Neural cell (in vitro differentiated cells): ENCODE measurements around the gene BTBD1. TPM values are rescaled to one million over a fixed set of nuclear protein-coding genes. Genes with fewer than 3 reads are reported as not detected.
A peak's percentile ranks its signal among the peaks of the same experiment; 100 is the strongest.

Source experiments
- H2AFZ ChIP-seq: fragments of 200-600, 300-800 bp; sonication (generic), shearing (Covaris generic); 2 replicates; pipeline ENCODE4 v1.6.0; 2014; ENCODE audit warnings: low read depth, mild to moderate bottlenecking, antibody characterized with exemption, low read length, moderate library complexity
- H3F3A ChIP-seq: fragments of 200-600 bp; shearing (Covaris generic); 2 replicates; pipeline ENCODE4 v1.6.1; 2016; ENCODE audit warnings: mild to moderate bottlenecking, moderate library complexity, mixed read lengths, antibody characterized with exemption, low read length; ENCODE audit not compliant: insufficient read depth, poor library complexity, severe bottlenecking
- H3K27ac ChIP-seq: fragments of 200-600, 300-800 bp; sonication (generic), shearing (Covaris generic); 2 replicates; pipeline ENCODE4 v1.5.1; 2014; ENCODE audit warnings: mild to moderate bottlenecking, low read length, moderate library complexity
- H3K27me3 ChIP-seq: fragments of 300-800, 200-600 bp; sonication (generic), shearing (Covaris generic); 2 replicates; pipeline ENCODE4 v1.6.0; 2014; ENCODE audit warnings: mild to moderate bottlenecking, low read depth, low read length, moderate library complexity; ENCODE audit not compliant: insufficient read depth
- H3K36me3 ChIP-seq: fragments of 300-800, 200-600 bp; sonication (generic), shearing (Covaris generic); 2 replicates; pipeline ENCODE4 v1.5.1; 2014; ENCODE audit warnings: mild to moderate bottlenecking, antibody characterized with exemption, low read length, moderate library complexity; ENCODE audit not compliant: insufficient read depth
- H3K4me2 ChIP-seq: fragments of 300-800, 200-600 bp; sonication (generic), shearing (Covaris generic); 2 replicates; pipeline ENCODE4 v1.6.0; 2014; ENCODE audit warnings: mild to moderate bottlenecking, low read length
- H3K4me3 ChIP-seq: fragments of 300-800, 200-600 bp; sonication (generic), shearing (Covaris generic); 2 replicates; pipeline ENCODE4 v1.5.1; 2014; ENCODE audit warnings: mild to moderate bottlenecking, low read length, moderate library complexity
- H3K79me2 ChIP-seq: fragments of 200-600 bp; shearing (Covaris generic); replicated peaks from 2 replicates; pipeline ENCODE4 v1.6.0; 2014; ENCODE audit warnings: mild to moderate bottlenecking, low read length, moderate library complexity; ENCODE audit not compliant: insufficient read depth
- H3K9ac ChIP-seq: fragments of 300-800, 200-600 bp; sonication (generic), shearing (Covaris generic); 2 replicates; pipeline ENCODE4 v1.6.1; 2016; ENCODE audit warnings: mild to moderate bottlenecking, low read length, mixed read lengths
- H3K9me2 ChIP-seq: fragments of 200-600 bp; shearing (Covaris generic); 2 replicates; pipeline ENCODE4 v1.6.1; 2016; ENCODE audit warnings: mild to moderate bottlenecking, low read length, mixed read lengths; ENCODE audit not compliant: insufficient read depth
- H3K9me3 ChIP-seq: fragments of 200-600, 300-800 bp; sonication (generic), shearing (Covaris generic); 2 replicates; pipeline ENCODE4 v1.6.1; 2016; ENCODE audit warnings: mild to moderate bottlenecking, mixed run types, low read length, moderate library complexity, mixed read lengths
- H4K20me1 ChIP-seq: fragments of 200-600 bp; shearing (Covaris generic); 2 replicates; pipeline ENCODE4 v1.6.1; 2016; ENCODE audit warnings: mild to moderate bottlenecking, mixed run types; ENCODE audit not compliant: insufficient read depth
- CTCF ChIP-seq: fragments of 450-650 bp; IDR thresholded peaks from 2 replicates; pipeline ENCODE4 v1.5.1; 2014; ENCODE audit warnings: antibody characterized with exemption, mild to moderate bottlenecking, moderate library complexity; ENCODE audit not compliant: poor library complexity, severe bottlenecking
- EP300 ChIP-seq: fragments of 450-650 bp; conservative IDR thresholded peaks from 2 replicates; pipeline ENCODE4 v1.6.1; 2014; ENCODE audit warnings: antibody characterized with exemption, mild to moderate bottlenecking, moderate library complexity; ENCODE audit not compliant: poor library complexity, severe bottlenecking
- EZH2 ChIP-seq: fragments of 200-600, 300-800 bp; shearing (Covaris generic), sonication (generic); IDR thresholded peaks from 2 replicates; pipeline ENCODE4 v1.6.1; 2014; ENCODE audit warnings: antibody characterized with exemption, low read length, borderline replicate concordance, mild to moderate bottlenecking; ENCODE audit not compliant: insufficient read depth, poor library complexity, severe bottlenecking
- MXI1 ChIP-seq: fragments of 450-650 bp; conservative IDR thresholded peaks from 2 replicates; pipeline ENCODE4 v1.6.1; 2014; ENCODE audit warnings: antibody characterized with exemption, mild to moderate bottlenecking; ENCODE audit not compliant: poor library complexity, severe bottlenecking
- POLR2AphosphoS5 ChIP-seq: IDR thresholded peaks from 2 replicates; pipeline ENCODE4 v1.6.1; 2012
- RAD21 ChIP-seq: fragments of 450-650 bp; conservative IDR thresholded peaks from 2 replicates; pipeline ENCODE4 v1.6.1; 2014; ENCODE audit warnings: antibody characterized with exemption, mild to moderate bottlenecking, moderate library complexity
- REST ChIP-seq: IDR thresholded peaks from 2 replicates; pipeline ENCODE4 v1.6.1; 2012; ENCODE audit warnings: borderline replicate concordance
- SMC3 ChIP-seq: fragments of 450-650 bp; conservative IDR thresholded peaks from 2 replicates; pipeline ENCODE4 v1.6.1; 2014; ENCODE audit warnings: antibody characterized with exemption, mild to moderate bottlenecking, moderate library complexity; ENCODE audit not compliant: poor library complexity
- TAF1 ChIP-seq: IDR thresholded peaks from 2 replicates; pipeline ENCODE4 v1.6.1; 2012; ENCODE audit warnings: low read depth
- polyA plus RNA-seq: library from polyadenylated mRNA; depleted of rRNA; stranded (reverse); fragments of >200 nt; gene quantifications from 2 replicates; pipeline ENCODE4 v1.2.3, GENCODE V29; 2014

The BTBD1 gene
- polyA plus RNA-seq, 1 donor from 2014 or later = 153 TPM

DNA sequence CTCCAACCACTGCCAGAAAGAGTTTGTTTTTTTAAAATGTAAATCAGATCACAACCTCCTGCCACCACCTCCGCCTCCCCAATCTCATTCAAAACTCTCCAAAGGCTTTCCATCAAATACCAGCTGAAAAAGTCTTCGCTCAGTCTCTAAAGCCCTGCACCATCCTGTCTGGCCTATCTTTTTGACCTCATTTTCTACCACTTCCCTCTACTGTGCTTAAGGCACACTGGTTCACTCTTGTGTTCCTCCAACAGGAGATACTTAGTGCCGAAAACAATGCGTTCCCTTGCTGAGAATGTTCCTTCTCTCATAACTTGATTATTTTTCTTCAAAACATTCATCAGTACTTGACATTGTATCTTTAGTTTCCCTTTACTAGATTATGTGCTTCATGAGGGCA lies 3.5 kb downstream of the BTBD1 start:
- H3K9me3 ChIP-seq = no peaks in the 10 kb centered on the region
- peak overlapping the region; percentile 72 for H3K4me3 ChIP-seq
- no peaks in the 10 kb centered on the region for H3K27me3 ChIP-seq
- H3K9ac ChIP-seq = no peak overlapping the region
- no peak for TF ChIP-seq POLR2AphosphoS5
- TF ChIP-seq REST = no peak
- no peak for TF ChIP-seq MXI1
- no peak for TF ChIP-seq RAD21
- no peak for TF ChIP-seq TAF1
- TF ChIP-seq SMC3 = no peak
- no peak for TF ChIP-seq EP300
- no peak for TF ChIP-seq EZH2
- TF ChIP-seq CTCF = no peak
- no peaks in the 10 kb centered on the region for H3K9me2 ChIP-seq
- no peaks in the 10 kb centered on the region for H4K20me1 ChIP-seq
- H3K79me2 ChIP-seq = peaks cover 59% of the 10 kb centered on the region
- no peaks in the 10 kb centered on the region for H3F3A ChIP-seq
- no peak overlapping the region for H2AFZ ChIP-seq
- H3K4me2 ChIP-seq = peak overlapping the region; percentile 33
- no peak overlapping the region for H3K27ac ChIP-seq
- no peaks in the 10 kb centered on the region for H3K36me3 ChIP-seq

DNA sequence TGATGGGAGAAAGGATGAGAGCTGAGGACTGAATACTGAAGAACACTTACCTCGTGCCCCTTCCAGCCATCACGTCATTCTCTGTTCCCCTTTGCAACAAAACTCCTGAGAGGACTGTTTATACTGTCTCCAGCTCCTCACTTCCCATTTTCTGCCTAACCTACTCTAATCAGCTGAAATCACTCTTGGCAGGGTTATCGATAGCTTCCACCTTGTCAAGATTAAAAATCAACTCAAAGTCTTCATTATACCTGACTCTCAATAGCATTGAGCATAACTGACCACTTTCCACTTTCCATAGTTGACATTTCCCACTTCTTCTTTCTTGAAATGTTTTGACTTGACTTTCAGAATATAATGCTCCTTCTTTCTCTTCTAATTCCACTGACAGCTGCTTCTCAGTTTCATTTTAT lies 4.3 kb downstream of the BTBD1 start:
- Histone ChIP-seq H3K36me3 (no peaks in the 10 kb centered on the region), H3K27me3 (no peaks in the 10 kb centered on the region), H4K20me1 (no peaks in the 10 kb centered on the region), H2AFZ (no peak overlapping the region), H3K4me3 (peak overlapping the region; percentile 72), H3F3A (no peaks in the 10 kb centered on the region), H3K27ac (no peak overlapping the region), H3K9ac (no peak overlapping the region), H3K4me2 (no peak overlapping the region), H3K79me2 (peaks cover 62% of the 10 kb centered on the region), H3K9me3 (no peaks in the 10 kb centered on the region), H3K9me2 (no peaks in the 10 kb centered on the region)
- TF ChIP-seq SMC3 = no peak

GRCh38 chr15:83061680-83062079 lies 5.4 kb downstream of the BTBD1 start:
- Histone ChIP-seq H3K4me2 (no peak overlapping the region), H3K9me2 (no peaks in the 10 kb centered on the region), H3K9ac (no peak overlapping the region), H3K9me3 (no peaks in the 10 kb centered on the region), H3K27ac (no peak overlapping the region), H3K4me3 (no peak overlapping the region), H3K36me3 (no peaks in the 10 kb centered on the region), H4K20me1 (no peaks in the 10 kb centered on the region), H3K79me2 (peaks cover 62% of the 10 kb centered on the region), H2AFZ (no peak overlapping the region), H3K27me3 (no peaks in the 10 kb centered on the region), H3F3A (no peaks in the 10 kb centered on the region)
- TF ChIP-seq TAF1 = no peak
- TF ChIP-seq RAD21 = no peak
- no peak for TF ChIP-seq SMC3
- no peak for TF ChIP-seq EP300
- no peak for TF ChIP-seq REST
- TF ChIP-seq MXI1 = no peak
- TF ChIP-seq EZH2 = no peak
- TF ChIP-seq CTCF = no peak
- TF ChIP-seq POLR2AphosphoS5 = no peak
